ENCODE results near the gene RAD51D. TPM values are rescaled to one million over a fixed set of nuclear protein-coding genes. Genes with fewer than 3 reads are reported as not detected.

The RAD51D gene
- total and polyA plus RNA-seq, 11 donors: 2.1 to 9.2 (median 5.0) TPM

GRCh38 chr17:35057332-35057915 is 62.2 kb downstream of the RAD51D start:
- 97 to 100% (median 100%) methylated on average over 1 of the region's 1 CpG for WGBS, 4 donors
- H3K27me3 ChIP-seq: no peaks in the 10 kb centered on the region
- H3K4me3 ChIP-seq: no peak overlapping the region
- intact Hi-C loops (cut with DNase I): no loop called here
- DNase-seq (no peak), ATAC-seq (no peak)
- no peak for TF ChIP-seq POLR2A (IDR thresholded peaks at IDR 0.05)
- no peak for TF ChIP-seq CTCF (IDR thresholded peaks at IDR 0.05)
- H3K4me1 ChIP-seq: peaks cover 0 to 12% (median 4%) of the 10 kb centered on the region in 12 donors
- H3K27ac ChIP-seq: no peak overlapping the region
- H3K36me3 ChIP-seq: peaks cover 0 to 3% (median 0%) of the 10 kb centered on the region in 9 donors
- H3K9me3 ChIP-seq: no peaks in the 10 kb centered on the region

- Histone ChIP-seq H3K27ac (no peak overlapping the region), H3K4me1 (peaks cover 0 to 26% (median 16%) of the 10 kb centered on the region in 12 donors), H3K36me3 (peaks cover 0 to 3% (median 0%) of the 10 kb centered on the region in 9 donors), H3K4me3 (no peak overlapping the region), H3K9me3 (no peaks in the 10 kb centered on the region), H3K27me3 (no peaks in the 10 kb centered on the region)
- DNase-seq: no peak
- 92 to 94% (median 93%) methylated on average over 3 of the region's 3 CpGs for WGBS, 4 donors
- no peak for ATAC-seq
- TF ChIP-seq CTCF (IDR thresholded peaks at IDR 0.05) (no peak), POLR2A (IDR thresholded peaks at IDR 0.05) (no peak)
- intact Hi-C loops (cut with DNase I): no loop called here
Observed at GRCh38 chr17:35056013-35056412, 63.6 kb downstream of the RAD51D start.

- no peak for TF ChIP-seq CTCF (IDR thresholded peaks at IDR 0.05)
- TF ChIP-seq POLR2A (IDR thresholded peaks at IDR 0.05): no peak
- Histone ChIP-seq H3K4me3 (no peak overlapping the region), H3K36me3 (no peaks in the 10 kb centered on the region), H3K27ac (peak overlapping the region in 1 of 12 donors; percentile 96), H3K4me1 (peaks cover 0 to 36% (median 20%) of the 10 kb centered on the region in 12 donors), H3K9me3 (no peaks in the 10 kb centered on the region), H3K27me3 (no peaks in the 10 kb centered on the region)
- intact Hi-C loops (cut with DNase I): loop anchor here in 1 of 10 donors (5.0 kb wide), 1 partner anchor 506 kb away; no protein-coding TSS in a partner anchor
- WGBS, 4 donors: 93 to 96% (median 96%) methylated on average over 1 of the region's 1 CpG
- ATAC-seq: no peak
- no peak for DNase-seq
Observed at GRCh38 chr17:35053204-35053603, 66.5 kb downstream of the RAD51D start.

GRCh38 chr17:35052780-35053179 is 66.9 kb downstream of the RAD51D start:
- no peak overlapping the region for H3K4me3 ChIP-seq
- no peak for DNase-seq
- intact Hi-C loops (cut with DNase I): loop anchor here in 1 of 10 donors (5.0 kb wide), 1 partner anchor 505 kb away; no protein-coding TSS in a partner anchor
- no peak for ATAC-seq
- TF ChIP-seq CTCF (IDR thresholded peaks at IDR 0.05): no peak
- TF ChIP-seq POLR2A (IDR thresholded peaks at IDR 0.05): no peak
- H3K27me3 ChIP-seq: no peaks in the 10 kb centered on the region
- no peaks in the 10 kb centered on the region for H3K9me3 ChIP-seq
- peaks cover 0 to 36% (median 20%) of the 10 kb centered on the region in 12 donors for H3K4me1 ChIP-seq
- H3K27ac ChIP-seq: peak overlapping the region in 3 of 12 donors; percentile 3 to 96 (median 41)
- no peaks in the 10 kb centered on the region for H3K36me3 ChIP-seq

Measured in heart left ventricle (tissue), 16 donors.